Neural cell (in vitro differentiated cells): ENCODE data around the gene DNAL1.

Experiments used
- EZH2 ChIP-seq: fragments of 200-600, 300-800 bp; shearing (Covaris generic), sonication (generic); IDR thresholded peaks from 2 replicates; pipeline ENCODE4 v1.6.1; 2014; ENCODE audit warnings: antibody characterized with exemption, low read length, borderline replicate concordance, mild to moderate bottlenecking; ENCODE audit not compliant: insufficient read depth, poor library complexity, severe bottlenecking
- POLR2AphosphoS5 ChIP-seq: IDR thresholded peaks from 2 replicates; pipeline ENCODE4 v1.6.1; 2012
- RAD21 ChIP-seq: fragments of 450-650 bp; conservative IDR thresholded peaks from 2 replicates; pipeline ENCODE4 v1.6.1; 2014; ENCODE audit warnings: antibody characterized with exemption, mild to moderate bottlenecking, moderate library complexity
- TAF1 ChIP-seq: IDR thresholded peaks from 2 replicates; pipeline ENCODE4 v1.6.1; 2012; ENCODE audit warnings: low read depth
- TF ChIP-seq, protein P1 (sequence below): fragments of 450-650 bp; IDR thresholded peaks from 2 replicates; pipeline ENCODE4 v1.5.1; 2014; ENCODE audit warnings: antibody characterized with exemption, mild to moderate bottlenecking, moderate library complexity; ENCODE audit not compliant: poor library complexity, severe bottlenecking

DNA sequence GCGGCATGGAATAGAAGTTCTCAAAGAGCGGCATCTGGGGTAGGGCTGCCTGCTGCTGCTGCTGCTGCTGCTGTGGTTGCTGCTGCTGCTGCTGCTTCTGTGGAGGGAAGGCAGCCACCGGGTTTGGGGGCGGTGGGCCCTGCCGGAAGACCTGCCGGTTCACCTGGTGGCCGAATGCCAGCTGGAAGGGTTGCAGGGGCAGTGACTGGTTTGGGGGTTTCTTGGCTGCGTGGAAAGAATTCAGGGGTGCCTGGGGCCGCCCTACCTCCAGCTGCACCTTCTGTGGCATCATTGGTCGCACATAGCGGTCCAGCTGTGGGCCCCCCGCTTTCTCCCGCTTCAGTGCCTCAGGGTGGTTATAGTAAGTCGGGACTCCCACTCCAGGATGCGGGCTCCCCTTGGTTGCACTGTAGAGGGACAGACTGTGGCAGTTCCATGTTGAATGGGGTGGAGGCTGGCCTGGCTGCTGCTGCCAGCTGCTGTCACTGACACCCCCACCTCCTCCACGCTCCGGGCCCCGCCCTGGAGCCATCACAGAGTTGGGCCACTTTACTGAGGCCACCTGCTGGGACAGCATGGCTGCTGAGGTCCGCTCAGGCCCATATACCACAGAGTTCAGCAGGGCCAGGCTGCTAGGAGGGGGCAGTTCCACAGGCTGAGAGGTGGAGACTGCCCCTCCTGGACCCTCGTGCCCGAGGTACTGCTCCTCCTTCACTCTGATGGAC is 94.5 kb downstream of the DNAL1 start:
- TF ChIP-seq POLR2AphosphoS5 (no peak), EZH2 (no peak), TAF1 (no peak), RAD21 (no peak)
- TF ChIP-seq, protein P1, sequence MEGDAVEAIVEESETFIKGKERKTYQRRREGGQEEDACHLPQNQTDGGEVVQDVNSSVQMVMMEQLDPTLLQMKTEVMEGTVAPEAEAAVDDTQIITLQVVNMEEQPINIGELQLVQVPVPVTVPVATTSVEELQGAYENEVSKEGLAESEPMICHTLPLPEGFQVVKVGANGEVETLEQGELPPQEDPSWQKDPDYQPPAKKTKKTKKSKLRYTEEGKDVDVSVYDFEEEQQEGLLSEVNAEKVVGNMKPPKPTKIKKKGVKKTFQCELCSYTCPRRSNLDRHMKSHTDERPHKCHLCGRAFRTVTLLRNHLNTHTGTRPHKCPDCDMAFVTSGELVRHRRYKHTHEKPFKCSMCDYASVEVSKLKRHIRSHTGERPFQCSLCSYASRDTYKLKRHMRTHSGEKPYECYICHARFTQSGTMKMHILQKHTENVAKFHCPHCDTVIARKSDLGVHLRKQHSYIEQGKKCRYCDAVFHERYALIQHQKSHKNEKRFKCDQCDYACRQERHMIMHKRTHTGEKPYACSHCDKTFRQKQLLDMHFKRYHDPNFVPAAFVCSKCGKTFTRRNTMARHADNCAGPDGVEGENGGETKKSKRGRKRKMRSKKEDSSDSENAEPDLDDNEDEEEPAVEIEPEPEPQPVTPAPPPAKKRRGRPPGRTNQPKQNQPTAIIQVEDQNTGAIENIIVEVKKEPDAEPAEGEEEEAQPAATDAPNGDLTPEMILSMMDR, result no peak
